GM12874 (cell line): ENCODE measurements around the gene ATP1B3.
A peak's percentile ranks its signal among the peaks of the same experiment; 100 is the strongest.

Experiments used
- TF ChIP-seq, protein P1 (sequence below): IDR thresholded peaks from 2 replicates; pipeline ENCODE4 v1.5.1; 2011; ENCODE audit warnings: low read depth, mild to moderate bottlenecking, control low read depth, low read length, moderate library complexity; ENCODE audit not compliant: insufficient read depth

ATP1B3 gene

GRCh38 chr3:141913150-141913811 lies 36.8 kb downstream of the ATP1B3 start:
- TF ChIP-seq, protein P1, sequence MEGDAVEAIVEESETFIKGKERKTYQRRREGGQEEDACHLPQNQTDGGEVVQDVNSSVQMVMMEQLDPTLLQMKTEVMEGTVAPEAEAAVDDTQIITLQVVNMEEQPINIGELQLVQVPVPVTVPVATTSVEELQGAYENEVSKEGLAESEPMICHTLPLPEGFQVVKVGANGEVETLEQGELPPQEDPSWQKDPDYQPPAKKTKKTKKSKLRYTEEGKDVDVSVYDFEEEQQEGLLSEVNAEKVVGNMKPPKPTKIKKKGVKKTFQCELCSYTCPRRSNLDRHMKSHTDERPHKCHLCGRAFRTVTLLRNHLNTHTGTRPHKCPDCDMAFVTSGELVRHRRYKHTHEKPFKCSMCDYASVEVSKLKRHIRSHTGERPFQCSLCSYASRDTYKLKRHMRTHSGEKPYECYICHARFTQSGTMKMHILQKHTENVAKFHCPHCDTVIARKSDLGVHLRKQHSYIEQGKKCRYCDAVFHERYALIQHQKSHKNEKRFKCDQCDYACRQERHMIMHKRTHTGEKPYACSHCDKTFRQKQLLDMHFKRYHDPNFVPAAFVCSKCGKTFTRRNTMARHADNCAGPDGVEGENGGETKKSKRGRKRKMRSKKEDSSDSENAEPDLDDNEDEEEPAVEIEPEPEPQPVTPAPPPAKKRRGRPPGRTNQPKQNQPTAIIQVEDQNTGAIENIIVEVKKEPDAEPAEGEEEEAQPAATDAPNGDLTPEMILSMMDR = peak; percentile 48; the same call in 1 of the 2 replicates

DNA sequence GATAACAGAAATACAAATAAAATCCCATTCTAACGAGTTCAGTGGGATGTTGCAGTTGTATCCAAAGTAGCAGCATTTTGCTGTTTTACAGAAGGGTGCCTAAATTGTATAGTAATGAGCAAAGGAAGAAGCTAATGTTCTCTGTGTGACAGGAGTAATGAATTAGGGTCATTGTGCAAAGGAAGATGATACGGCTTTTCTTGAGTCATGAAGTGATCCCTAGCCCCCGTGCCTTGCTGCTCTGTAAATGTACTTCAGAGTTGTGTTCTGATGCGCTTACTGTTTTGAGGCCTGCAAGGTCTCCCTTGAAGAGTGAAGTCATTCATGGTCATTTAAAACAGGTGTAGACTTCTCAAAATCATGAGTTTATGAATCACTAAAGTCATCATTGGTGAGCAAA lies 37.9 kb downstream of the ATP1B3 start:
- TF ChIP-seq, protein P1 = no peak

GRCh38 chr3:141915016-141915415 lies 38.6 kb downstream of the ATP1B3 start:
- TF ChIP-seq, protein P1 = no peak

DNA sequence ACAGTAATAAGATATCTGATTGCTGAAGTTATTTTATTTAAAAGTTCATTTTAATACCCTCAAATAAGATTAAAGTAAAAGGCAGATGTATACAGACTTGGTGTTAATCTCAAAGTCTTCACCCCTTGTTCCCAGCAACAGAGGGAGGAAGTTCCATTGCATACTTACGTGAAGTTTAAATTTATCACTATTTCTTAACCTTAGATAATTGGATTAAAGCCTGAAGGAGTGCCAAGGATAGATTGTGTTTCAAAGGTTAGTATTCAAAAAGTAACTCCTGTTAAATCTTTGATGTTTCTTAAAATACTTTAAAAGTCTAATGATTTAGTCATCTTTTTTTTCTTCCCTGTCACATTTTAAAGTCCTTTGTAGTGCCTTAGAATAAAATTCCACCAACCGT lies 39.3 kb downstream of the ATP1B3 start:
- TF ChIP-seq, protein P1 = no peak

DNA sequence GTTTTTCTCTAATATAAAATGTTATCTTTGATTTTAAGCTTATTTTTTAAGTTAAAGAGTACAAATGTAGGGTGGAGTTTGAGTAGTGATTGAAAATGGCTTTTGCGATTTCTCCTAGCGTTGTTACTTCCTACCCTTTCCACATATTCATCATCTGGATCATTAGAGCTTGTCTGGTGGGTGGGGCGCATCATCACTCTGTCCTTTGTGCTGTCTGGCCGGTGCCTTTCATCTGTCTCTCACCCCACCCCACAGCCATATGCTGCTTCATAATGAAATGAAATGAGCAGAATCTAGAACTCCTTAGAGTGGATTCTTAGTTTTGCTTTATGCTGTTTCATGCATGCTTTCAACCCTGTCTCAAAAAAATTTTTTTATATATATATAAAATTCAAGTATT lies 44.3 kb downstream of the ATP1B3 start:
- TF ChIP-seq, protein P1 = no peak

- TF ChIP-seq, protein P1 = no peak
Observed at GRCh38 chr3:141921316-141921715, 44.9 kb downstream of the ATP1B3 start.

DNA sequence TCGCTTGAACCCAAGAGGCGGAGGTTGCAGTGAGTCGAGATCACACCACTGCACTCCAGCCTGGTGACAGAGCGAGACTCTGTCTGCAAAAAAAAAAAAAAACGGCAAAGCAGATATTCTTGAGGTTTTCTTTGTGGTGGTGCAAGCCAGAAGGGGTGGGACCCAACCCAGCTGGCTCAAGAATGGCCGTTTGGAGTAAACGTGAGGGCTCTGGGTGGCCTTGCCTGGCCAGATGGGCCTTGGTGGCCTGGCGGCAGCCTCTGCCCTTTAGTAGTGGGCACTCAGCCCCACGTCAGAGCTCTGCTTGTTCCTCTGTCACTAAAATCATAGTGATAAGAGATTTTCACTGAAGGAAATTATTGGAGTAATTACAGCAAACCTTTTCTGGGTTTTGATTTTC lies 50.5 kb downstream of the ATP1B3 start:
- TF ChIP-seq, protein P1 = no peak
